ENCODE measurements around the gene KHDC4. TPM values are rescaled to one million over a fixed set of nuclear protein-coding genes. Genes with fewer than 3 reads are reported as not detected.
A peak's percentile ranks its signal among the peaks of the same experiment; 100 is the strongest.
"Not testable (repeated sequence)": the region's sequence is repeated elsewhere in the genome, so short reads cannot be mapped to it uniquely, and the experiment has no call there.

The KHDC4 gene
- total RNA-seq, 1 donor from 2014 or later, result 83.8 TPM

- DNase-seq (ENCODE audit: low spot score), result no peak
Measured at GRCh38 chr1:155900161-155900560, 34.1 kb downstream of the KHDC4 start.

- no peak for DNase-seq (ENCODE audit: low spot score)
Measured at GRCh38 chr1:155899683-155900082, 34.5 kb downstream of the KHDC4 start.

- DNase-seq (ENCODE audit: low spot score), result no peak
Measured at GRCh38 chr1:155898888-155899287, 35.3 kb downstream of the KHDC4 start.

GRCh38 chr1:155897746-155898145, 36.5 kb downstream of the KHDC4 start:
- no peak for DNase-seq (ENCODE audit: low spot score)

DNA sequence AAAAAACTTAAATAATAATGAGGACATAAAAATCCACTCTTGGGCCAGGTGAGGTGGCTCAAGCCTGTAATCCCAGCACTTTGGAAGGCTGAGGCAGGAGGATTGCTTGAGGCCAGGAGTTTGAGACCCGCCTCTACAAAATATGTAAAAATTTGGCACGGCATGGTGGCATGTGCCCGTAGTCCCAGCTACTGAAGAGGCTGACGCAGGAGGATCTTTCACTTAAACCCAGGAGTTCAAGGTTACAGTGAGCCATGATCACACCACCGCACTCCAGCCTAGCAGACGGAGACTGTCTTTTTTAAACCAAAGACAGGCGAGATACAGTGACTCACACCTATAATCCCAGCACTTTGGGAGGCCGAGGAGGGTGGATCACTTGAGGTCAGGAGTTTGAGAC, 37.7 kb downstream of the KHDC4 start:
- not testable (repeated sequence) for DNase-seq (ENCODE audit: low spot score)

- not testable (repeated sequence) for DNase-seq (ENCODE audit: low spot score)
Measured at GRCh38 chr1:155895617-155896016, 38.6 kb downstream of the KHDC4 start.

DNA sequence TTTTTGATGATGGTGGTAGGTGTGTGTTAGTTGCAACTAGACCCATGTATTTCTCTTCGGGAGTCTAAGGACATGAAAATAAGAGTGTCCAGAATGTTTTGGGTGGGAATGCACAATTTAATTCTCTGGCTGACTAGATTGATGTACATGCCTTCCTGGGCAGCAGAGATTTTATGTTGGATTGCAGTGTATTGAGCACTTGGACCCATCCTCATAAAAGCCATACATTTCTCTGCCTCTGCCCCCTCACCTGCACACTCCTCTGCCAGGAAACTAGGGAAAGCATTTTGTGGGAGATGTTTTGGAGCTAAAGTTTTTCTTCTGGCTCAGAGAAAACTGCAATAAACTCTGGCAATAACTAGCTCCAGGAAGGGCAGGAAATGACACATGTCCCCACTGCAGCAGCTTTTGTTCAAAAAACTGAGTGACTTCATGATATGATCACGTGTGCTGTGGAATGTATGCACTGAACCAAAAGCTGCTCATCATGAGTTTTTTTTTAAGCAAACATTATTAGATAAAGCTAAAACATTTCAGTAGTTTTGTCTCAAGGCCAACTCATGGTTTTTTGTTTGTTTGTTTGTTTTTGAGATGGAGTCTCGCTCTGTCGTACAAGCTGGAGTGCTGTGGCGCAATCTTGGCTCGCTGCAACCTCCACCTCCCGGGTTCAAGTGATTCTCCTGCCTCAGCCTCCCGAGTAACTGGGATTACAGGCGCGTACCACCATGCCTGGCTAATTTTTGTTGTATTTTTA, 40.6 kb downstream of the KHDC4 start:
- peak; percentile 46 for DNase-seq (ENCODE audit: low spot score)

DNA sequence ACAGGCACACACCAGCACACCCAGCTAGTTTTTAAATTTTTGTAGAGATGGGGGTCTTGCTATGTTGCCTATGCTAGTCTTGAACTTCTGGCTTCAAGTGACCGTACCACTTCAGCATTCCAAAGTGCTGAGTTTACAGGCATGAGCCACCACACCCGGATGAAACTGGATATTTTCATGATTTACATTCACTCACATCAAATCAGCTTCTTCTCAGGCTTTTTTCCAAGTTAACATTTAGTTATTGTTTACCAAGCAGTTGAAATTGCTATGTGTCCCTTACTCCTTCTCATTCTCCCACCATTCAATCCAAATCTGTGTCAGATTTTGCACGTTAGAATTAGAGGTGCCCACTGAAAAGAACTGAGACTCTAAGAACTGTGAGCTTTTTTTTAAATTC, 41.4 kb downstream of the KHDC4 start:
- no peak for DNase-seq (ENCODE audit: low spot score)

- DNase-seq (ENCODE audit: low spot score), result no peak
Measured at GRCh38 chr1:155890251-155890650, 44.0 kb downstream of the KHDC4 start.

- no peak for DNase-seq (ENCODE audit: low spot score)
Measured at GRCh38 chr1:155889566-155889965, 44.6 kb downstream of the KHDC4 start.

DNA sequence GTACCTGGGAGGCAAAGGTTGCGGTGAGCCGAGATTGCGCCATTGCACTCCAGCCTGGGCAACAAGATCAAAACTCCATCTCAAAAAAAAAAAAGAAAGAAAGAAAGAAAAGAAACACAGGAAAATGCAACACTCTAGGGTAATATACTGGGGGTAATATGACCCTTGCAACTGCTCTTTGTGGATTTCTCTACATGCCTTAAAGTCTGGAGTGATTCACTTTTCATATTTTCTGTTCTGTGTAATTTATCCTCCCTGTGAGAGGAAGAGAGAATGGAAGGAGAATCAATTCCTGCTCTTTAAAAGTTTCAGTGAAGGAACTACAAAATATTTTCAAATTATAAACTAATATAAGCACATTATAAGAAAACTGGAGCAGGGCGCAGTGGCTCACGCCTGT, 45.7 kb downstream of the KHDC4 start:
- no peak for DNase-seq (ENCODE audit: low spot score)

DNA sequence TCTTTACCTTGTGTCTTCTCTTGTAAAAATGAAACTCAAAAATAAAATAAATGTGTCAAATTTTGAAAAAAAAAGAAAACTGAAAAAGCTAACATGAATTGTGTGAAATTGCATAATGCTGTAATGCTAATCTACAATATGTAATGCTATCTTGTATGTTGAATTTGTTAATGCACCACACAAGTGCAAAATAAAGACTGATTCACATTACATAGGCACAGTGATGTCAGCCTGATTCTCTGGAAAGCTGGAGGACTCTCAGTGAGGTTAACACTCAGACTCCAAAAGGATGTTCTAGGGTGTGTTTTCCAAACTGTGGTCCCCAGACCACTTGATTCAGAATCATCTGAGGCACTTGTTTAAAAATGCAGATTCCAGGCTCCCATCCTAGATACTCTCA, 49.2 kb downstream of the KHDC4 start:
- DNase-seq (ENCODE audit: low spot score), result no peak

DNA sequence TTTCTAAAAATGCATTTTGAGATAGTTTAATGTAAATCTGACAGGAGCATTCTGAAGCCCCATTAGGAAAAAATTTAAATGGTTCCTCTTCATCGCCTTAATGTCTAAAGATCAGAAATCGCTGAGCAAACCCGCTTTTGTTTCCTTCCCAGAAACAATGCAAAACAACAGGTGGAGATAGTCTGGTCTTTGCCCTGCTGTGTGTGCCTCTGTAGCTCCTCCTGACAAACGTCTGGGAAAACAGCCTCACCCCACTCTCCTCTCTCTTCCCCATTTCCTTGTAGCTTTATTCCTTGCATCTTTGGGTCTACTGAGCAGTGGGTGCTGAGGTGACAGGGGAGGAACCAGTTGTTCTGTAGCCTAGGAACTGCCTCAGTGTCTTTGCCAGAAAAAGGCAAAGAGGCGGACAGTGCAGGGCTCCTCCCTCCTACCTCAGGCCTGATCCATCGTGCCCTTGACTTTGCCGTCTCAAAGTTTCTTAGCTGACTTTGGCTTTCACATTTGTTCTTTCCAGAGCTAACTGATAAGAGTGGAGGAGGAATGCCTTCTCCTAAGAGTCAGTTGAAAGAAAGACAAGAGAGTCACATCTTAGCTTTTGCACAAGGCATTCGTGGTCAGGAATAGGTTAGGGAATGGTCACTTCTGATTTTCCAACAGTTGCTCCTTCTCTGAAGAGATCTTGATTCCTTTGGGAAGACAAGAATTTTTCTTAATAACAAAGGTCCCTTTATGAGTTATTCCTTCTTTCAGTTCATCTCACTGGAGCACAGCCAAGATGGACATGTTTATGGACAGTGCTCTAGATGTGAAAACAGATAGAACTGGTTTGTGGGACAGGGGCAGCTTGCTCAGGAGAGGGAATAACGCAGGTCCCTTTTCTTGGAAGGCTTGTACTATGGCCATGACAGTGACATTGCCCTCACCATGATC, 49.9 kb downstream of the KHDC4 start:
- no peak for DNase-seq (ENCODE audit: low spot score)

GRCh38 chr1:155882766-155883165, 51.4 kb downstream of the KHDC4 start:
- no peak for DNase-seq (ENCODE audit: low spot score)

- DNase-seq (ENCODE audit: low spot score), result no peak
Measured at GRCh38 chr1:155882235-155882634, 52.0 kb downstream of the KHDC4 start.

GRCh38 chr1:155880950-155881349, 53.3 kb downstream of the KHDC4 start:
- no peak for DNase-seq (ENCODE audit: low spot score)

GRCh38 chr1:155880251-155880650, 54.0 kb downstream of the KHDC4 start:
- DNase-seq (ENCODE audit: low spot score), result no peak

DNA sequence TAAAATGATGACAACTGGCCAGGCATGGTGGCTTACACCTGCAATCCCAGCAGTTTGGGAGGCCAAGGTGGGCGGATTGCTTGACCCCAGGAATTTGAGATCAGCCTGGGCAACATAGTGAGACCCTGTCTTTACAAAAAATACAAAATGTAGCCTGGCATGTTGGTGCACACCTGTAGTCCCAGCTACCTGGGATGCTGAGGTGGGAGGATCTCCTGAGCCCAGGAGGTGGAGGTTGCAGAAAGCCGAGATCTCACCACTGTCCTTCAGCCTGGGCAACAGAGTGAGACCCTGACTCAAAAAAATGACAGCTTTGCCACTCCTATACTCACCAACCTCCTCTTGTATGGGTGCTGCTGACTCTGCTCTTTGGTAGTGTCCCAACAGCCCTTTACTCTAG, 56.3 kb downstream of the KHDC4 start:
- no peak for DNase-seq (ENCODE audit: low spot score)

DNA sequence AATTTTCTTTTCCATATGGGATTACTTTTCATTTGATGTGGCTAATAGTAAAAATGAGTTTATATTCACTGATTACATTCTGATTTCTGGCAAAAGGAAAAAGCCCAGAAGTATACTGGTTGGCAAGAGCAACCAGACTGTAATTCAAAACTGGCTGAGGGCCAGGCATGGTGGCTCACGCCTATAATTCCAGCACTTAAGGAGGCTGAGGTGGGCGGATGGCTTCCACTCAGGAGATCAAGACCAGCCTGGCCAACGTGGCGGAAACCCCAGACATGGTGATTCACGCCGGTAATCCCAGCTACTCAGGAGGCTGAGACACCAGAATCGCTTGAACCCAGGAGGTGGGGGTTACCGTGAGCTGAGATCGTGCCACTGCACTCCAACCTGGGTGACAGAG, 60.4 kb downstream of the KHDC4 start:
- DNase-seq (ENCODE audit: low spot score), result no peak

- no peak for DNase-seq (ENCODE audit: low spot score)
Measured at GRCh38 chr1:155872527-155872926, 61.7 kb downstream of the KHDC4 start.

DNA sequence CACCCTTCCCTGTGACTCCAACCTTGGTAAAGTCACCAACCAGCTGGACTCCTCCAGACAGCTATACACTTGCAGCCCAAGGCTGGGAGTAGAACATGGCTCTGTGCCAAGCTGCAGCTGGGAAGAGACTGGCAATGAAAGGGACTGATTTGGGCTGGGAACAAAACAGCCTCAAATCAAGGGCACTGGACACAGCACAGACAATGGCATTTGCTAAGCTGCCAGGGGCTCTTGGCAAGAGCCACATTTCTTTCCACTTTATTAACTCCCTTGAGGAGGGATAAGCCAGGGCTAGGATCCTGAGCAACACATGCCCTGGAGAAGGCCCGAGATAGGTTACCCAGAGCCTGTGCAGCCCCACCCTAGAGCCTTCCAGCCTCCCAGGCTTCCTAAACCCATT, 62.8 kb downstream of the KHDC4 start:
- peak; percentile 54 for DNase-seq (ENCODE audit: low spot score)

GRCh38 chr1:155867766-155868165, 66.4 kb downstream of the KHDC4 start:
- no peak for DNase-seq (ENCODE audit: low spot score)

- no peak for DNase-seq (ENCODE audit: low spot score)
Measured at GRCh38 chr1:155864393-155864792, 69.8 kb downstream of the KHDC4 start.
